Testis (tissue), 2 donors: ENCODE data around the gene OS9.
"Not testable (repeated sequence)": the region's sequence is repeated elsewhere in the genome, so short reads cannot be mapped to it uniquely, and the experiment has no call there.

Source experiments
- POLR2A ChIP-seq: fragments of 450-650 bp; IDR thresholded peaks from one replicate; pipeline ENCODE4 v1.6.1; 2017; ENCODE audit warnings: antibody characterized with exemption, mild to moderate bottlenecking, moderate library complexity
- TF ChIP-seq, protein P1 (sequence below), 3 experiments: fragments of 450-650 bp in 2 of 3; fragments of 200-600 bp in 1 of 3; sonication (generic) in 1 of 3; IDR thresholded peaks; one replicate each; pipeline ENCODE4 v1.5.1; 2016 to 2019; ENCODE audit warnings: antibody characterized with exemption in 3 of 3, mild to moderate bottlenecking in 2 of 3, moderate library complexity in 1 of 3

DNA sequence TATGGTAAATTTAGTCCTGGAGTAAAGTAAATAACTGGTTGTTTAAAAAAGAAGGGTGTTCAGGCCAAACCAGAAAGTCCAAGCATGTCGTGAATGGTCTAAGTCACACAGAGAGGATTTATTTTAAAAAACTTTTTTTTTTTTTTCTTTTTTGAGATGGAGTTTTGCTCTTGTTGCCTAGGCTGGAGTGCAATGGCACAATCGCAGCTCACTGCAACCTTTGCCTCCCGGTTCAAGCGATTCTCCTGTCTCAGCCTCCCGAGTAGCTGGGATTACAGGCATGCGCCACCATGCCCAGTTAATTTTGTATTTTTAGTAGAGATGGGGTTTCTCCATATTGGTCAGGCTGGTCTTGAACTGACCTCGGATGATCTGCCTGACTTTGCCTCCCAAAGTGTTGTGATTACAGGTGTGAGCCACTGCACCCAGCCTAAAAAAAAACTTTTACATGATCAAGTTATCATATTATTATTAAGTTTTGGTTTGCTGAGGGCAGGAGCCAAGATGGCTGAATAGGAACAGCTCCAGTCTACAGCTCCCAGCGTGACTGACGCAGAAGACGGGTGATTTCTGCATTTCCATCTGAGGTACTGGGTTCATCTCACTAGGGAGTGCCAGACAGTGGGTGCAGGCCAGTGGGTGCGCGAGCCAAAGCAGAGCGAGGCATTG, 47.8 kb upstream of the OS9 start:
- TF ChIP-seq, protein P1, sequence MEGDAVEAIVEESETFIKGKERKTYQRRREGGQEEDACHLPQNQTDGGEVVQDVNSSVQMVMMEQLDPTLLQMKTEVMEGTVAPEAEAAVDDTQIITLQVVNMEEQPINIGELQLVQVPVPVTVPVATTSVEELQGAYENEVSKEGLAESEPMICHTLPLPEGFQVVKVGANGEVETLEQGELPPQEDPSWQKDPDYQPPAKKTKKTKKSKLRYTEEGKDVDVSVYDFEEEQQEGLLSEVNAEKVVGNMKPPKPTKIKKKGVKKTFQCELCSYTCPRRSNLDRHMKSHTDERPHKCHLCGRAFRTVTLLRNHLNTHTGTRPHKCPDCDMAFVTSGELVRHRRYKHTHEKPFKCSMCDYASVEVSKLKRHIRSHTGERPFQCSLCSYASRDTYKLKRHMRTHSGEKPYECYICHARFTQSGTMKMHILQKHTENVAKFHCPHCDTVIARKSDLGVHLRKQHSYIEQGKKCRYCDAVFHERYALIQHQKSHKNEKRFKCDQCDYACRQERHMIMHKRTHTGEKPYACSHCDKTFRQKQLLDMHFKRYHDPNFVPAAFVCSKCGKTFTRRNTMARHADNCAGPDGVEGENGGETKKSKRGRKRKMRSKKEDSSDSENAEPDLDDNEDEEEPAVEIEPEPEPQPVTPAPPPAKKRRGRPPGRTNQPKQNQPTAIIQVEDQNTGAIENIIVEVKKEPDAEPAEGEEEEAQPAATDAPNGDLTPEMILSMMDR (IDR thresholded peaks at IDR 0.05) = not testable (repeated sequence)
- not testable (repeated sequence) for TF ChIP-seq POLR2A
